Activated T-cell treated with anti-CD3 and anti-CD28 coated beads, Interleukin-2, amount 50 U/mL, for 72 hours (primary cell): Measurements from ENCODE around the gene GPR61. TPM values are rescaled to one million over a fixed set of nuclear protein-coding genes. Genes with fewer than 3 reads are reported as not detected.

Experiments used
- ATAC-seq, 2 donors: fragments of 150-1000 bp; cut with Tn5 transposase; replicated peaks in 1 of 2; 2 replicates each; pipeline ENCODE4 v1.10.0; 2021; ENCODE audit warnings: moderate library complexity in 2 of 2, mild to moderate bottlenecking in 1 of 2
- DNase-seq, 2 donors: peaks; one replicate each; pipeline ENCODE4 v3.0.0; 2021 to 2022; ENCODE audit warnings: mixed read lengths in 1 of 2
- H3K27ac Mint-ChIP-seq: one replicate; pipeline ENCODE4 v1.8.0; 2022; ENCODE audit warnings: mild to moderate bottlenecking, moderate library complexity, mixed read lengths
- H3K27me3 Mint-ChIP-seq: one replicate; pipeline ENCODE4 v1.8.0; 2022; ENCODE audit warnings: low read depth, mixed read lengths
- H3K36me3 Mint-ChIP-seq, 2 donors: one replicate each; pipeline ENCODE4 v1.8.0; 2022; ENCODE audit warnings: mixed read lengths in 2 of 2, mild to moderate bottlenecking in 1 of 2; ENCODE audit not compliant: insufficient read depth in 2 of 2
- H3K4me1 Mint-ChIP-seq: one replicate; pipeline ENCODE4 v1.8.0; 2022; ENCODE audit warnings: low read depth, mixed read lengths
- H3K4me3 Mint-ChIP-seq, 2 donors: one replicate each; pipeline ENCODE4 v1.8.0; 2022; ENCODE audit warnings: mild to moderate bottlenecking in 2 of 2, mixed read lengths in 2 of 2, moderate library complexity in 2 of 2
- H3K9me3 Mint-ChIP-seq, 2 donors: one replicate each; pipeline ENCODE4 v1.8.0; 2022; ENCODE audit warnings: mixed read lengths in 2 of 2
- total RNA-seq, 2 donors: library from RNA; stranded (reverse); gene quantifications; one replicate each; pipeline ENCODE4 v1.2.3, GENCODE V29; 2022

The GPR61 gene
- total RNA-seq, 2 donors from 2014 or later = not detected

GRCh38 chr1:109516872-109517271, 22.8 kb upstream of the GPR61 start:
- H3K4me1 Mint-ChIP-seq = no peaks in the 10 kb centered on the region

GRCh38 chr1:109517337-109517736, 22.3 kb upstream of the GPR61 start:
- Mint-ChIP-seq H3K36me3 (no peaks in the 10 kb centered on the region), H3K4me3 (no peak overlapping the region), H3K27me3 (no peaks in the 10 kb centered on the region), H3K27ac (no peak overlapping the region), H3K4me1 (no peaks in the 10 kb centered on the region), H3K9me3 (no peaks in the 10 kb centered on the region)
- no peak for ATAC-seq
- DNase-seq = no peak

More at GRCh38 chr1:109516872-109517271, 22.8 kb upstream of the GPR61 start:
- no peak for ATAC-seq
- Mint-ChIP-seq H3K27ac (no peak overlapping the region), H3K4me3 (no peak overlapping the region), H3K9me3 (no peaks in the 10 kb centered on the region), H3K27me3 (no peaks in the 10 kb centered on the region), H3K36me3 (no peaks in the 10 kb centered on the region)
- no peak for DNase-seq

GRCh38 chr1:109521002-109521951, 18.4 kb upstream of the GPR61 start:
- no peak overlapping the region for H3K4me3 Mint-ChIP-seq

GRCh38 chr1:109522026-109522425, 17.6 kb upstream of the GPR61 start:
- DNase-seq (no peak), ATAC-seq (no peak)
- no peak overlapping the region for H3K27ac Mint-ChIP-seq
- H3K27me3 Mint-ChIP-seq = no peaks in the 10 kb centered on the region
- no peak overlapping the region for H3K4me3 Mint-ChIP-seq
- H3K36me3 Mint-ChIP-seq = no peaks in the 10 kb centered on the region
- no peaks in the 10 kb centered on the region for H3K4me1 Mint-ChIP-seq
- H3K9me3 Mint-ChIP-seq = no peaks in the 10 kb centered on the region

More at GRCh38 chr1:109521002-109521951, 18.4 kb upstream of the GPR61 start:
- Mint-ChIP-seq H3K4me1 (no peaks in the 10 kb centered on the region), H3K9me3 (no peaks in the 10 kb centered on the region), H3K27me3 (no peaks in the 10 kb centered on the region), H3K36me3 (no peaks in the 10 kb centered on the region), H3K27ac (no peak overlapping the region)
- DNase-seq = no peak
- no peak for ATAC-seq

GRCh38 chr1:109523706-109524105, 16.0 kb upstream of the GPR61 start:
- no peak overlapping the region for H3K27ac Mint-ChIP-seq
- DNase-seq = no peak
- no peak for ATAC-seq
- no peaks in the 10 kb centered on the region for H3K27me3 Mint-ChIP-seq
- H3K4me1 Mint-ChIP-seq = no peaks in the 10 kb centered on the region
- H3K9me3 Mint-ChIP-seq = no peaks in the 10 kb centered on the region
- H3K4me3 Mint-ChIP-seq = no peak overlapping the region
- H3K36me3 Mint-ChIP-seq = no peaks in the 10 kb centered on the region

- peaks cover 18% of the 10 kb centered on the region for H3K4me1 Mint-ChIP-seq
- no peaks in the 10 kb centered on the region for H3K27me3 Mint-ChIP-seq
- no peaks in the 10 kb centered on the region for H3K36me3 Mint-ChIP-seq
- no peak overlapping the region for H3K27ac Mint-ChIP-seq
- no peak overlapping the region for H3K4me3 Mint-ChIP-seq
- H3K9me3 Mint-ChIP-seq = no peaks in the 10 kb centered on the region
- no peak for DNase-seq
- no peak for ATAC-seq
Observed at GRCh38 chr1:109527098-109527811, 12.4 kb upstream of the GPR61 start.

GRCh38 chr1:109527846-109528695, 11.6 kb upstream of the GPR61 start:
- Mint-ChIP-seq H3K4me1 (peaks cover 24% of the 10 kb centered on the region), H3K9me3 (no peaks in the 10 kb centered on the region), H3K4me3 (no peak overlapping the region), H3K27ac (no peak overlapping the region), H3K36me3 (no peaks in the 10 kb centered on the region), H3K27me3 (no peaks in the 10 kb centered on the region)
- ATAC-seq = no peak
- DNase-seq = no peak

- DNase-seq (no peak), ATAC-seq (no peak)
- no peaks in the 10 kb centered on the region for H3K27me3 Mint-ChIP-seq
- H3K4me3 Mint-ChIP-seq = no peak overlapping the region
- H3K4me1 Mint-ChIP-seq = peaks cover 24% of the 10 kb centered on the region
- H3K9me3 Mint-ChIP-seq = no peaks in the 10 kb centered on the region
- H3K36me3 Mint-ChIP-seq = no peaks in the 10 kb centered on the region
- no peak overlapping the region for H3K27ac Mint-ChIP-seq
Observed at GRCh38 chr1:109528712-109529111, 11.0 kb upstream of the GPR61 start.

GRCh38 chr1:109529881-109530456, 9.7 kb upstream of the GPR61 start:
- ATAC-seq (no peak), DNase-seq (no peak)
- H3K4me1 Mint-ChIP-seq = peaks cover 24% of the 10 kb centered on the region

GRCh38 chr1:109530457-109531087, 9.1 kb upstream of the GPR61 start:
- Mint-ChIP-seq H3K27me3 (no peaks in the 10 kb centered on the region), H3K27ac (no peak overlapping the region), H3K4me3 (peak overlapping the region in 1 of 2 donors; percentile 2), H3K9me3 (no peaks in the 10 kb centered on the region), H3K4me1 (peaks cover 24% of the 10 kb centered on the region), H3K36me3 (no peaks in the 10 kb centered on the region)
- DNase-seq = no peak
- no peak for ATAC-seq

More at GRCh38 chr1:109529881-109530456, 9.7 kb upstream of the GPR61 start:
- H3K27me3 Mint-ChIP-seq = no peaks in the 10 kb centered on the region
- H3K36me3 Mint-ChIP-seq = no peaks in the 10 kb centered on the region
- no peaks in the 10 kb centered on the region for H3K9me3 Mint-ChIP-seq
- no peak overlapping the region for H3K27ac Mint-ChIP-seq
- no peak overlapping the region for H3K4me3 Mint-ChIP-seq

- ATAC-seq = no peak
- Mint-ChIP-seq H3K4me3 (peak overlapping the region in 1 of 2 donors; percentile 2), H3K27me3 (no peaks in the 10 kb centered on the region), H3K9me3 (no peaks in the 10 kb centered on the region), H3K36me3 (no peaks in the 10 kb centered on the region), H3K27ac (no peak overlapping the region), H3K4me1 (peaks cover 24% of the 10 kb centered on the region)
- DNase-seq = no peak
Observed at GRCh38 chr1:109531380-109531779, 8.3 kb upstream of the GPR61 start.

GRCh38 chr1:109531826-109532364, 7.8 kb upstream of the GPR61 start:
- Mint-ChIP-seq H3K27ac (peak overlapping the region; percentile 94), H3K27me3 (no peaks in the 10 kb centered on the region), H3K4me3 (peak overlapping the region; percentile 78 to 79), H3K4me1 (peaks cover 24% of the 10 kb centered on the region), H3K36me3 (no peaks in the 10 kb centered on the region), H3K9me3 (no peaks in the 10 kb centered on the region)
- no peak for ATAC-seq
- DNase-seq = no peak
